Karpas-422 (cell line): Measurements from ENCODE around the gene DUOXA1. TPM values are rescaled to one million over a fixed set of nuclear protein-coding genes. Genes with fewer than 3 reads are reported as not detected.
"Not testable (repeated sequence)": the region's sequence is repeated elsewhere in the genome, so short reads cannot be mapped to it uniquely, and the experiment has no call there.

ENCODE experiments used
- DNase-seq: peaks from one replicate; pipeline ENCODE4 v3.0.0-alpha.2; 2015
- H2AFZ ChIP-seq: fragments of 200-600 bp; sonication (generic); 2 replicates; pipeline ENCODE4 v1.6.1; 2014; ENCODE audit warnings: antibody characterized with exemption, low read length, mixed read lengths
- H3K27ac ChIP-seq: fragments of 200-600 bp; sonication (generic); 2 replicates; pipeline ENCODE4 v1.5.1; 2014; ENCODE audit warnings: mild to moderate bottlenecking, low read length, moderate library complexity
- H3K27me3 ChIP-seq: fragments of 200-600 bp; sonication (generic); 2 replicates; pipeline ENCODE4 v1.6.1; 2014; ENCODE audit warnings: low read length, mixed read lengths
- H3K36me3 ChIP-seq: fragments of 200-600 bp; sonication (generic); 2 replicates; pipeline ENCODE4 v1.6.1; 2014; ENCODE audit warnings: low read length, mixed read lengths; ENCODE audit not compliant: insufficient read depth
- H3K4me1 ChIP-seq: fragments of 200-600 bp; sonication (generic); 2 replicates; pipeline ENCODE4 v1.6.1; 2014; ENCODE audit warnings: mild to moderate bottlenecking, low read length, mixed read lengths
- H3K4me2 ChIP-seq: fragments of 200-600 bp; sonication (generic); 2 replicates; pipeline ENCODE4 v1.6.1; 2014; ENCODE audit warnings: low read length, low read depth, mild to moderate bottlenecking; ENCODE audit not compliant: poor library complexity, severe bottlenecking
- H3K4me3 ChIP-seq: fragments of 200-600 bp; sonication (generic); 2 replicates; pipeline ENCODE4 v1.5.1; 2014; ENCODE audit warnings: mild to moderate bottlenecking, antibody characterized with exemption, low read length, mixed read lengths
- H3K79me2 ChIP-seq: fragments of 200-600 bp; sonication (generic); 2 replicates; pipeline ENCODE4 v1.6.1; 2014; ENCODE audit warnings: mild to moderate bottlenecking, low read length, mixed read lengths
- H3K9ac ChIP-seq: fragments of 200-600 bp; sonication (generic); 2 replicates; pipeline ENCODE4 v1.6.0; 2014; ENCODE audit warnings: low read length
- H3K9me2 ChIP-seq: fragments of 200-600 bp; sonication (generic), shearing (Covaris generic); replicated peaks from 2 replicates; pipeline ENCODE4 v1.6.0; 2014; ENCODE audit warnings: mild to moderate bottlenecking, low read length, moderate library complexity; ENCODE audit not compliant: insufficient read depth
- H3K9me3 ChIP-seq: fragments of 300-700, 200-600 bp; sonication (generic); 2 replicates; pipeline ENCODE4 v1.6.1; 2014; ENCODE audit warnings: low read length, mixed read lengths
- H4K20me1 ChIP-seq: fragments of 200-600 bp; sonication (generic); 2 replicates; pipeline ENCODE4 v1.6.1; 2014; ENCODE audit warnings: mild to moderate bottlenecking, antibody characterized with exemption, low read length, low read depth; ENCODE audit not compliant: insufficient read depth
- total RNA-seq: library from RNA; depleted of rRNA; stranded (reverse); fragments of >200 nt; shearing (Covaris generic); gene quantifications from 2 replicates; pipeline ENCODE4 v1.2.3, GENCODE V29; 2014; ENCODE audit warnings: low replicate concordance

Gene DUOXA1
- total RNA-seq, 1 experiment from 2014 or later: not detected

- Histone ChIP-seq H3K9me2 (no peaks in the 10 kb centered on the region), H3K4me2 (no peak overlapping the region), H3K4me1 (peaks cover 9% of the 10 kb centered on the region), H3K36me3 (no peaks in the 10 kb centered on the region), H3K9ac (no peak overlapping the region), H3K79me2 (no peaks in the 10 kb centered on the region), H3K27ac (no peak overlapping the region), H3K4me3 (no peak overlapping the region), H3K27me3 (no peaks in the 10 kb centered on the region), H3K9me3 (no peaks in the 10 kb centered on the region), H4K20me1 (no peaks in the 10 kb centered on the region), H2AFZ (no peak overlapping the region)
- no peak for DNase-seq
These were observed 18.1 kb downstream of the DUOXA1 start for GRCh38 chr15:45111390-45112142.

GRCh38 chr15:45110256-45110820 lies 19.3 kb downstream of the DUOXA1 start:
- Histone ChIP-seq H3K4me2 (no peak overlapping the region), H3K27ac (no peak overlapping the region), H3K27me3 (no peaks in the 10 kb centered on the region), H3K36me3 (no peaks in the 10 kb centered on the region), H3K9ac (no peak overlapping the region), H4K20me1 (no peaks in the 10 kb centered on the region), H3K4me1 (peaks cover 9% of the 10 kb centered on the region), H3K9me3 (no peaks in the 10 kb centered on the region), H3K9me2 (no peaks in the 10 kb centered on the region), H3K4me3 (no peak overlapping the region), H2AFZ (no peak overlapping the region), H3K79me2 (no peaks in the 10 kb centered on the region)
- DNase-seq: no peak

GRCh38 chr15:45107941-45108630 lies 21.6 kb downstream of the DUOXA1 start:
- H3K4me1 ChIP-seq: no peaks in the 10 kb centered on the region
- no peak overlapping the region for H3K4me3 ChIP-seq
- no peaks in the 10 kb centered on the region for H4K20me1 ChIP-seq
- no peaks in the 10 kb centered on the region for H3K9me2 ChIP-seq
- no peak overlapping the region for H3K4me2 ChIP-seq
- H3K27me3 ChIP-seq: no peaks in the 10 kb centered on the region
- H3K79me2 ChIP-seq: no peaks in the 10 kb centered on the region
- no peak overlapping the region for H3K27ac ChIP-seq
- H2AFZ ChIP-seq: no peak overlapping the region
- no peaks in the 10 kb centered on the region for H3K9me3 ChIP-seq
- no peaks in the 10 kb centered on the region for H3K36me3 ChIP-seq
- no peak overlapping the region for H3K9ac ChIP-seq
- no peak for DNase-seq

- Histone ChIP-seq H3K27me3 (no peaks in the 10 kb centered on the region), H3K4me3 (no peak overlapping the region)
These were observed 23.5 kb downstream of the DUOXA1 start for GRCh38 chr15:45106002-45106790.

GRCh38 chr15:45105586-45105985 lies 24.1 kb downstream of the DUOXA1 start:
- no peaks in the 10 kb centered on the region for H3K36me3 ChIP-seq

More at GRCh38 chr15:45106002-45106790, 23.5 kb downstream of the DUOXA1 start:
- no peak overlapping the region for H3K4me2 ChIP-seq
- no peaks in the 10 kb centered on the region for H3K4me1 ChIP-seq
- H2AFZ ChIP-seq: no peak overlapping the region
- no peak for DNase-seq
- no peaks in the 10 kb centered on the region for H4K20me1 ChIP-seq
- H3K79me2 ChIP-seq: no peaks in the 10 kb centered on the region
- no peak overlapping the region for H3K9ac ChIP-seq
- no peaks in the 10 kb centered on the region for H3K9me2 ChIP-seq
- H3K9me3 ChIP-seq: no peaks in the 10 kb centered on the region
- no peaks in the 10 kb centered on the region for H3K36me3 ChIP-seq
- H3K27ac ChIP-seq: no peak overlapping the region

GRCh38 chr15:45104170-45104569 lies 25.5 kb downstream of the DUOXA1 start:
- not testable (repeated sequence) for H3K27me3 ChIP-seq, H2AFZ ChIP-seq, H3K79me2 ChIP-seq, DNase-seq, H3K27ac ChIP-seq, H3K36me3 ChIP-seq, H3K9me3 ChIP-seq, H4K20me1 ChIP-seq, H3K4me2 ChIP-seq, H3K9me2 ChIP-seq, H3K4me3 ChIP-seq, H3K4me1 ChIP-seq, H3K9ac ChIP-seq

More at GRCh38 chr15:45105586-45105985, 24.1 kb downstream of the DUOXA1 start:
- DNase-seq: no peak
- Histone ChIP-seq H3K4me2 (no peak overlapping the region), H2AFZ (no peak overlapping the region), H3K4me1 (no peaks in the 10 kb centered on the region), H3K9ac (no peak overlapping the region), H3K4me3 (no peak overlapping the region), H3K79me2 (no peaks in the 10 kb centered on the region), H3K27me3 (no peaks in the 10 kb centered on the region), H3K27ac (no peak overlapping the region), H3K9me3 (no peaks in the 10 kb centered on the region), H3K9me2 (no peaks in the 10 kb centered on the region), H4K20me1 (no peaks in the 10 kb centered on the region)

- no peaks in the 10 kb centered on the region for H3K9me3 ChIP-seq
- H4K20me1 ChIP-seq: no peaks in the 10 kb centered on the region
- H3K9me2 ChIP-seq: no peaks in the 10 kb centered on the region
- no peak overlapping the region for H2AFZ ChIP-seq
- no peak overlapping the region for H3K4me3 ChIP-seq
- H3K9ac ChIP-seq: no peak overlapping the region
- H3K79me2 ChIP-seq: no peaks in the 10 kb centered on the region
- H3K4me1 ChIP-seq: 0 out of 2 replicates have a peak, but pooled peaks cover 2% of the 10 kb centered on the region
- H3K36me3 ChIP-seq: no peaks in the 10 kb centered on the region
- H3K27ac ChIP-seq: no peak overlapping the region
- no peaks in the 10 kb centered on the region for H3K27me3 ChIP-seq
- no peak overlapping the region for H3K4me2 ChIP-seq
- DNase-seq: no peak
These were observed 27.5 kb downstream of the DUOXA1 start for GRCh38 chr15:45102226-45102625.

- no peak overlapping the region for H2AFZ ChIP-seq
- no peak overlapping the region for H3K4me2 ChIP-seq
- no peaks in the 10 kb centered on the region for H3K9me3 ChIP-seq
- no peaks in the 10 kb centered on the region for H3K36me3 ChIP-seq
- H4K20me1 ChIP-seq: no peaks in the 10 kb centered on the region
- H3K9me2 ChIP-seq: no peaks in the 10 kb centered on the region
- 0 out of 2 replicates have a peak, but pooled peaks cover 2% of the 10 kb centered on the region for H3K4me1 ChIP-seq
- no peak overlapping the region for H3K4me3 ChIP-seq
- DNase-seq: no peak
- H3K27me3 ChIP-seq: no peaks in the 10 kb centered on the region
- no peaks in the 10 kb centered on the region for H3K79me2 ChIP-seq
- no peak overlapping the region for H3K27ac ChIP-seq
- H3K9ac ChIP-seq: no peak overlapping the region
These were observed 27.9 kb downstream of the DUOXA1 start for GRCh38 chr15:45101749-45102148.
